Cardiac muscle cell (in vitro differentiated cells and primary cell): ENCODE measurements around the gene HACD2. TPM values are rescaled to one million over a fixed set of nuclear protein-coding genes. Genes with fewer than 3 reads are reported as not detected.

Experiments used
- DNase-seq, 2 donors: peaks; one replicate each; pipeline versions ENCODE4 v3.0.0 to v3.0.0-alpha.2; 2010 to 2017; ENCODE audit warnings: low read depth in 1 of 2, low spot score in 1 of 2
- H3K27ac ChIP-seq: fragments of 200-600 bp; sonication (generic); 2 replicates; pipeline ENCODE4 v1.5.1; 2016
- H3K27me3 ChIP-seq: fragments of 200-600 bp; sonication (generic); 2 replicates; pipeline ENCODE4 v1.6.0; 2016; ENCODE audit warnings: control low read depth
- H3K36me3 ChIP-seq: fragments of 200-600 bp; sonication (generic); 2 replicates; pipeline ENCODE4 v1.5.1; 2016; ENCODE audit warnings: control low read depth
- H3K4me1 ChIP-seq: fragments of 200-600 bp; sonication (generic); 2 replicates; pipeline ENCODE4 v1.8.1; 2017; ENCODE audit warnings: low read depth, mild to moderate bottlenecking, mixed run types
- H3K4me3 ChIP-seq: fragments of 200-600 bp; sonication (generic); 2 replicates; pipeline ENCODE4 v1.5.1; 2016; ENCODE audit warnings: mild to moderate bottlenecking
- H3K9me3 ChIP-seq: fragments of 200-600 bp; sonication (generic); 2 replicates; pipeline ENCODE4 v1.5.1; 2017; ENCODE audit warnings: low read depth, mild to moderate bottlenecking, control low read depth
- polyA plus RNA-seq: library from polyadenylated mRNA; unstranded; fragments of >200 nt; fragmentation: Nextera tagmentation; extraction: Ambion mirVana; gene quantifications from 2 replicates; pipeline ENCODE4 v1.2.1, GENCODE V29; 2016
- total RNA-seq: library from RNA; depleted of rRNA; stranded (reverse); fragments of >200 nt; gene quantifications from 2 replicates; pipeline ENCODE4 v1.2.3, GENCODE V29; 2016
- TF ChIP-seq, protein P1 (sequence below): IDR thresholded peaks from 2 replicates; pipeline ENCODE4 v1.5.1; 2012; ENCODE audit warnings: low read depth, mild to moderate bottlenecking, low read length

Gene HACD2
- total and polyA plus RNA-seq, 2 experiments from 2014 or later = 9.1 to 13.6 TPM

DNA sequence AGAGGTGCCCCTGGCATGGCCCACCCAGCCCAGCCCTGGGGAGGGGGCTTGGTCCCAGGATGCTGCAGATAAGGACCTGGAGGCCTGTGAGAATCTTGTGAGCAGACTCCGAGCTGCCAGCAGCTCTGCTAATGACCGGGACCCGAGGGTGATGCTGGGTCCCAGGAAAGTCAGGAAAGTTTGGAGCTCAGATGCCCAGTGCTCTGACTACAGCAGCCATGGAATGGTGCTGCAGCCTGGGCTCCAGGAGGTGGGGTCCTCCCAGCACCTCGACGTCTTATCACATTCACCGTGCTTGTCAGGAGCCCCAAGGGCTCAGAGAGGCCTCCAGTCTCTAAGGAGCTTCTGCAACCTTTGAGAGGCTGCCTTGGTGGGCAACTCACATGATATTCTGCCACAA, 101.7 kb downstream of the HACD2 start:
- peaks cover 7% of the 10 kb centered on the region for H3K4me1 ChIP-seq
- TF ChIP-seq, protein P1, sequence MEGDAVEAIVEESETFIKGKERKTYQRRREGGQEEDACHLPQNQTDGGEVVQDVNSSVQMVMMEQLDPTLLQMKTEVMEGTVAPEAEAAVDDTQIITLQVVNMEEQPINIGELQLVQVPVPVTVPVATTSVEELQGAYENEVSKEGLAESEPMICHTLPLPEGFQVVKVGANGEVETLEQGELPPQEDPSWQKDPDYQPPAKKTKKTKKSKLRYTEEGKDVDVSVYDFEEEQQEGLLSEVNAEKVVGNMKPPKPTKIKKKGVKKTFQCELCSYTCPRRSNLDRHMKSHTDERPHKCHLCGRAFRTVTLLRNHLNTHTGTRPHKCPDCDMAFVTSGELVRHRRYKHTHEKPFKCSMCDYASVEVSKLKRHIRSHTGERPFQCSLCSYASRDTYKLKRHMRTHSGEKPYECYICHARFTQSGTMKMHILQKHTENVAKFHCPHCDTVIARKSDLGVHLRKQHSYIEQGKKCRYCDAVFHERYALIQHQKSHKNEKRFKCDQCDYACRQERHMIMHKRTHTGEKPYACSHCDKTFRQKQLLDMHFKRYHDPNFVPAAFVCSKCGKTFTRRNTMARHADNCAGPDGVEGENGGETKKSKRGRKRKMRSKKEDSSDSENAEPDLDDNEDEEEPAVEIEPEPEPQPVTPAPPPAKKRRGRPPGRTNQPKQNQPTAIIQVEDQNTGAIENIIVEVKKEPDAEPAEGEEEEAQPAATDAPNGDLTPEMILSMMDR = no peak
- no peak overlapping the region for H3K27ac ChIP-seq
- no peaks in the 10 kb centered on the region for H3K27me3 ChIP-seq
- H3K4me3 ChIP-seq = no peak overlapping the region
- no peaks in the 10 kb centered on the region for H3K36me3 ChIP-seq
- no peak for DNase-seq
- no peaks in the 10 kb centered on the region for H3K9me3 ChIP-seq

DNA sequence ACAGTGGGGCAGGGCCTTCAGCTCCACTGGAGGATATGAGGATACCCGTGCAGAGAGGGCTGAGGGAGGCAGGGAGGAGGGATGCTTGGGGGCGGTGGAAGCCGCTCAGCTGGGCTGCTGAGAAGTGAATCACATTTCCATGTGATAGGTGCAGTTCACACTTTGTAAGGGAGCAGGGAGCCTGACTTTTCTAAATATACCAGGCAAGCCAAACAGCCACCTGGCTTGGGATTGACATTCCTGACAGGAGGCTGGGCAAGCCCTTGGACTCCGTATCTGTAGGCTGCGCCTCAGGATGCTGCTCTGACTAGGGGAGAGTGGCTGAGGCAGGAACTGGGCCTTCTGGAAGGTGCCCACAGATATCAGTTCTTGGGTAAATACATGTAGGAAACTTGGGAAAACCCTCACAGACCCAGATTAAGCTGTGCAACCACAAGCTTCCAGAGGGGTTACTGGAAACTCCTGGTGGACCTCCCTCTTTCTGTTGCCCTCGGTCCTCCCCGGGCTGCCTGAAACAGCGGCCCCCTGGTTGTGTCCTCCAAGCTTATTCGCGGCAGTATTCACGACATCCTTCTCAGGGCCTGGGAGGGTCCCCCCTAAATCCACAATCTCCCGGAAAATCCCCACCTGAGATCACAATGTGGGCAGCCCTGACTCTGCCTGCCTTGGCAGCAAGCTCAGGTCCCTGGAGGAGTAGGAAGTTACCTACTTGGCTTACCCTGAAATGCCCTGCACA, 103.0 kb downstream of the HACD2 start:
- TF ChIP-seq, protein P1 = no peak
- Histone ChIP-seq H3K9me3 (no peaks in the 10 kb centered on the region), H3K4me3 (no peak overlapping the region), H3K4me1 (peaks cover 3% of the 10 kb centered on the region), H3K36me3 (no peaks in the 10 kb centered on the region), H3K27ac (no peak overlapping the region), H3K27me3 (no peaks in the 10 kb centered on the region)
- no peak for DNase-seq

DNA sequence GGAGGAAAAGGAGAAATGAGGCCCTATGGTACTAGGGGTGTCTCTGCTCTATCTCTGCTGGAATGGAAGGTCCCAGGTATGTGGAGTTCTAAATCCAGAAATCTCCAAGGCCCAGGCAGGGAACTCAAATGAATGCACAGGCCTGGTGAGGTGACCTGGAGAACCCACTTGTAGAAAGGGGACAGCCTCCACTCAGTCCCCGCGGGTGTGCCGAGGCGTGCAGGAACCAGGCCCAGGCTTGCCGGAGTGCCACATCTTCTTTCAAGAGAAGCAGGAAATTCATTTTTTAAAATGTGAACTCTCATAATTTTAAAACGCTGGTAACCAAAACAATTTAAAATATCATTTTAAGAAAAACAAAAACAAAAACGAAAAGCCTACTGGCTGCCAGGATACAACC, 103.8 kb downstream of the HACD2 start:
- Histone ChIP-seq H3K9me3 (no peaks in the 10 kb centered on the region), H3K36me3 (no peaks in the 10 kb centered on the region), H3K27ac (no peak overlapping the region), H3K27me3 (no peaks in the 10 kb centered on the region), H3K4me1 (no peaks in the 10 kb centered on the region), H3K4me3 (no peak overlapping the region)
- TF ChIP-seq, protein P1 = no peak
- no peak for DNase-seq

DNA sequence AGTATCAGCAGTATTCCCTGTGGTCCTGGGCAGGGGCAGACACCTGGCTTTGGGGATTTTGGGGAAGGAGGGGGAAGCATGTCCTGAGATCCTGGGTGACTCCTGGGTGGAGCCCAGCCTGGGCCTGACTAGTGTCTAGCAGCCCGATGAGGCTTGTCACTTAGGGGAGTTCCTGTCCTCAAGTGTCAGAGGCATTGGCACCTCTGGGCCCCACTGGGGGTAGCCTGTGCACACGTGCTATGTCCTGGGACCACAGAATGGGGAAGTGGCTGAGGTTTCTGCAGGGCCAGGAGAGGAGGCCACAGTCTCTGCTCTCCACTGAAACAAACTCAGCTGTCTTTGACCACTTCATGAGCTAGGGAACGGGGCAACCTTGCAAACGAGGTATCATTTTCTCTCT, 104.4 kb downstream of the HACD2 start:
- H3K36me3 ChIP-seq = no peaks in the 10 kb centered on the region
- no peak overlapping the region for H3K4me3 ChIP-seq
- H3K4me1 ChIP-seq = no peaks in the 10 kb centered on the region
- H3K9me3 ChIP-seq = no peaks in the 10 kb centered on the region
- TF ChIP-seq, protein P1 = no peak
- no peak for DNase-seq
- no peak overlapping the region for H3K27ac ChIP-seq
- no peaks in the 10 kb centered on the region for H3K27me3 ChIP-seq

DNA sequence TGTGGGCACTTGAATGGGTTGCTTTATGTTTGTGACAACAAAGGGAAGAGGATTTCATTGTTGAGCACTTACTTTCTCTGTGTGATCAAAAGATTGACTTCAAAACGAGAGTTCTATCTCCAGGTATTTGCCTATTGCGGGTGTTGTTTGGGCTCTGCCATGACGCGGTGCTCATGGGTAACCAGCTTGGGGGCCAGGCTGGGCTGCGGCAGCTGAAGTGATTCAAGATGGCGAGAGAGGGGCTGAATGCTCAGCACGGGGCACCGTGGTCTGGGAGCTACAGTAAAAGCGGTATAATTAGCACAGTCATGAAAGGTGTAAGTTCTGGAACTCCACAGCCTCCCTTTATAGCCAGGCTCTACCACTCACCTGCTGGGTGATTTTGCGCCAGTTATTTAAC, 105.0 kb downstream of the HACD2 start:
- Histone ChIP-seq H3K36me3 (no peaks in the 10 kb centered on the region), H3K4me1 (no peaks in the 10 kb centered on the region), H3K27ac (no peak overlapping the region), H3K4me3 (no peak overlapping the region), H3K9me3 (no peaks in the 10 kb centered on the region), H3K27me3 (no peaks in the 10 kb centered on the region)
- DNase-seq = no peak
- TF ChIP-seq, protein P1 = no peak
